ENCODE data around the gene GINS1. TPM values are rescaled to one million over a fixed set of nuclear protein-coding genes. Genes with fewer than 3 reads are reported as not detected.

Gene GINS1
- total RNA-seq, 3 donors from 2014 or later = 15.3 to 25.4 (median 18.3) TPM

GRCh38 chr20:25495189-25495824 is 87.8 kb downstream of the GINS1 start:
- DNase-seq (no peak), ATAC-seq (no peak)
- H3K9me3 Mint-ChIP-seq = no peaks in the 10 kb centered on the region
- no peak overlapping the region for H3K4me3 Mint-ChIP-seq
- H3K27me3 Mint-ChIP-seq (ENCODE audit: low read depth) = no peaks in the 10 kb centered on the region
- H3K4me1 Mint-ChIP-seq (ENCODE audit: low read depth) = no peaks in the 10 kb centered on the region
- H3K36me3 Mint-ChIP-seq (ENCODE audit: insufficient read depth) = no peaks in the 10 kb centered on the region

DNA sequence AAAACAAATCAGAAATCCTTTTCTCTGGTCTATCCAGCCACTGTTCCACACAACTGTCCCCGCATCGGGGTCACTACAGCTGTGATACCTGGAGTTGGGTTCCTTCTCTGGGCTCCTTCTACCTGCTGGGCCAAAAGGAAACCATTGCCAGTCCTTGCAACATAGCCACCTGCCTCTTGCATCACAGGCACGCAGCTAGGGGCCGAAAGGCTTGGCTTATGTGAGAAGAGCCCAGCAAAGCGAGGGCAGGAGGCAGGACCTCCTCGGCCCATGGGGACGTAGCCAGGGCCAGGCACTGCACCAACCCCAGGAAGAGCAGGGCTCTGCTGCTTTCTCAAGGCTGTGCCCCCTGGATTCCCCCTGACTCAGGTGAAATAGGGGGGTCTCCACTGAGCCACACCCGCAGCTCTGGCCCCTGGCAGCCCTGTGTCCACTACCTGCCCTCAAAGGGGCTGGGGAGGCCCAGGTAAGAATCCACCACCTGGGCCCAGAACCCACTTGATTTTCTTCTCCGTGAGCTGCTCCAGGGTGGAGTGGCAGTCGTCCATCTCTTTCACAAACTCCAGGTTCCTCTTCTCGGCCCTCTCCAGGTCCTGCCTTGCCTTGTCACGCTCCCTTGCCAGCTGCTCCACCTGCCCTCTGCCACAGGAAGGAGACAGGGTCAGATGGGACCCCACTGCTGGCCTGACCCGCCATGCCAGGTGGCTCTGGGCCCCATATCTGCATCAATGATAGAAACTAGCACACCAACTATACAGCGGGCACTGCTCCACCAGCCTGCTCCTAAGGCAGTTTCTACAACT is 88.9 kb downstream of the GINS1 start:
- Mint-ChIP-seq H3K4me3 (no peak overlapping the region), H3K4me1 (ENCODE audit: low read depth) (no peaks in the 10 kb centered on the region), H3K27me3 (ENCODE audit: low read depth) (no peaks in the 10 kb centered on the region), H3K9me3 (no peaks in the 10 kb centered on the region), H3K36me3 (ENCODE audit: insufficient read depth) (no peaks in the 10 kb centered on the region)
- ATAC-seq (no peak), DNase-seq (no peak)

DNA sequence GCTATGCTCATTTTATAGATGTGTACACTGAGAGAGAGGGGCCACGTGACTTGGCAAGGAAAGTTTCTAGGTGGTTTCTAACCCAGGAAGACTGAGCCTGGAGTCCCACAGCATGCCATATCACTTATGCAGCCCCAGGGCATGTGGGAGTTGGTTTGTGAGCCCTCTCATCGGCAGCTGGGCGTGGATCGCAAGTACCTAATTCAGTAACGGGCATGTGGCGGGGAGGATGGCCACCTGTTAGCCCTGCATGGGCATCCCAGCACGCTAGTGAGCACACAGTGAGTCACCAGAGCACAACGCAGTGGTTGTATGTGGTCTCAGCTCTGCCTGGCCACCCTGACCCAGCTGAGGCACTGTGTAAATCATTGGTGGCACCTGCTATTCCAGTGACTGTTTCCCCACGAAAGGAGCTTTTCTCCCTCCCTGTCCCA is 89.5 kb downstream of the GINS1 start:
- DNase-seq (no peak), ATAC-seq (no peak)
- Mint-ChIP-seq H3K4me3 (no peak overlapping the region), H3K36me3 (ENCODE audit: insufficient read depth) (no peaks in the 10 kb centered on the region), H3K27me3 (ENCODE audit: low read depth) (no peaks in the 10 kb centered on the region), H3K9me3 (no peaks in the 10 kb centered on the region), H3K4me1 (ENCODE audit: low read depth) (no peaks in the 10 kb centered on the region)

DNA sequence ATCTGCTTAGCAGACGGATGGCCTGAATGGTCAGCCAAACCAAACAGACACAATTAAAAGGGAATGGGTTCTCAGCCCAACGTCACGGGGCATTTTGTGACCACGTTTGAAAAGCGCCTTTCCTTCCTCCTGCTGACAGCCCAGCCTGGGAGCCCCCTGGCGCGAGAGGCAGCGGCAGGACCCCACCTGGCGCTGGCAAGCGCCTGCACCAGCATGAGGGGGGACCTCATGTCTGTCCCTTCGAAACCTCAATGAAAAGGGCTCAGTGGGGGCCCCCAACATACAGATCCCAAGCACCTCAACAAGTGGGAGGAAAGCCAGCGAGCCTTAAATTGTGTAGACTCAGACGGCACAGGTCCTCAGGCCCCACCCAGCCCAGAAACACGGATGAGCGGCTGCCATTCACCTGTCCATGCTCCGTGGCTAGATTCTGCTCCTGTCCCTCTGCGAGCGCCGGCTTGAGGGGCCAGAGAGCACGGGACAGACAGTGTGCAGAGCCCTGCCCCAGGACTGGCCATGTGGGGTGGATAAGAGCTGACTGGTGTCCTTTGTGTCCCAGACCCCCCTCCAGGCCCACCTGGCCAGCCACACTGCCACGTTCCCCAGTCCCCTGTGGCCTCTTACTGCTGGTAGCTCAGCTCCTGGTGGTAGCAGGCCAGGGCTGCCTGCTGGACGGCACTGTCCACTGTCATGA is 90.3 kb downstream of the GINS1 start:
- no peaks in the 10 kb centered on the region for H3K4me1 Mint-ChIP-seq (ENCODE audit: low read depth)
- H3K9me3 Mint-ChIP-seq = no peaks in the 10 kb centered on the region
- H3K27me3 Mint-ChIP-seq (ENCODE audit: low read depth) = no peaks in the 10 kb centered on the region
- no peak overlapping the region for H3K4me3 Mint-ChIP-seq
- H3K36me3 Mint-ChIP-seq (ENCODE audit: insufficient read depth) = no peaks in the 10 kb centered on the region
- no peak for ATAC-seq
- no peak for DNase-seq

Other genes starting within 250 kb of the GINS1 start
- gene ENTPD6, start 212.0 kb upstream of the GINS1 start, total RNA-seq = 10 to 100 TPM; 43.4 to 51.2 (median 47.1) TPM
- 10 to 100 TPM; 32.5 to 37.6 (median 34.6) TPM for gene PYGB, start 159.6 kb upstream of the GINS1 start, total RNA-seq
- gene ABHD12, start 16.8 kb upstream of the GINS1 start, total RNA-seq = 10 to 100 TPM; 21.9 to 22.6 (median 22.3) TPM
- under 1 TPM; 0.61 to 0.71 (median 0.66) TPM for gene NINL, start 177.9 kb downstream of the GINS1 start, total RNA-seq
- gene NANP, start 216.3 kb downstream of the GINS1 start, total RNA-seq = 1 to 10 TPM; 6.7 to 7.8 (median 7.5) TPM

Measured in activated T-cell treated with anti-CD3 and anti-CD28 coated beads, Interleukin-2, amount 50 U/mL, for 4 hours (primary cell).